ENCODE measurements around the gene SPATA32.
"Not testable (repeated sequence)": the region's sequence is repeated elsewhere in the genome, so short reads cannot be mapped to it uniquely, and the experiment has no call there.

SPATA32 gene

DNA sequence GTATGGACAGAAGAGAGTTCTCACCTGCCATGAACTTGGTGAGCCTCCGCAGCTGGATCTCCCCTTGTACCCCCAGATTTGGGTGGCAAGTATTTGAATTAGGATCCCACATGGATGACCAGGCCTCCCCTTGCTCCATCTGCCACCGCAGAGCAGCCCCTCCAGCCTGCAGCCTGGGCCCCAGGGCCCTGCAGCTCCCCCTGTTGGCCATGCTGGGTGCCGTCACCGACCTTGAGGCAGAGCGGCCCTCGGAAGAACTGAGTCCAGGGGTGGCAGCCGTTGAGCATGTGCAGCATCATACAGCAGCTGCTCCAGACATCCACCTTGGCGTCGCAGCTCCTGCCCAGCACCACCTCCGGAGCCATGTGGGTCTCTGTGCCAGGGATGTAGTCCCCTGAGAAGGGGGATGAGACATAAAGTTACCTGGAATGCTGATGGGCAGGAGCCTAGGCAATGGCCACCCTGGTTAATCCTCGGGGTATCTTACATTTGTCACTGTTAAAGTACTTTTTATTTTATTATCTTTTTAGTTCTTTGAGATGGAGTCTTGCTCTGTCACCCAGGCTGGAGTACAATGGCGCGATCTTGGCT lies 9.0 kb upstream of the SPATA32 start:
- peak; percentile 38 for DNase-seq (ENCODE audit: low read depth)

DNA sequence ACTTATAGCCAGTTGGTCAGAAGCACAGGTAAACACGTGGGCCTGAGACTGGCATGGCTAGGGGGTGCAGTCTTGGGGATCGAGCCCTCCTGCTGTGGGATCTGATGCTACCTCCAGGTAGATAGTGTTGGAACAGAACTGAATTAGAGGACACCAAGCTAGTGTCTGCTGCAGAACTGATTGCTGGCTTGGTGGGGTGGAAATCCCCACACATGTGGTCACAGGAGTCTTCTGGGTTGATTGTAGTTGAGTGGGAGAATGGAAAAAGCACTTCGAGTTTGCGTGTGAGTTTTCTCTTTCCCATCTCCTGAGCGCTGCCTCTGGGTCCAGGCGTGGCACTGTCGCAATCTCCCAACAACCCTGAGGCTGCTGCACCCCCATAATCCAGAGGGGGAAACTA lies 8.0 kb upstream of the SPATA32 start:
- no peak for DNase-seq (ENCODE audit: low read depth)

DNA sequence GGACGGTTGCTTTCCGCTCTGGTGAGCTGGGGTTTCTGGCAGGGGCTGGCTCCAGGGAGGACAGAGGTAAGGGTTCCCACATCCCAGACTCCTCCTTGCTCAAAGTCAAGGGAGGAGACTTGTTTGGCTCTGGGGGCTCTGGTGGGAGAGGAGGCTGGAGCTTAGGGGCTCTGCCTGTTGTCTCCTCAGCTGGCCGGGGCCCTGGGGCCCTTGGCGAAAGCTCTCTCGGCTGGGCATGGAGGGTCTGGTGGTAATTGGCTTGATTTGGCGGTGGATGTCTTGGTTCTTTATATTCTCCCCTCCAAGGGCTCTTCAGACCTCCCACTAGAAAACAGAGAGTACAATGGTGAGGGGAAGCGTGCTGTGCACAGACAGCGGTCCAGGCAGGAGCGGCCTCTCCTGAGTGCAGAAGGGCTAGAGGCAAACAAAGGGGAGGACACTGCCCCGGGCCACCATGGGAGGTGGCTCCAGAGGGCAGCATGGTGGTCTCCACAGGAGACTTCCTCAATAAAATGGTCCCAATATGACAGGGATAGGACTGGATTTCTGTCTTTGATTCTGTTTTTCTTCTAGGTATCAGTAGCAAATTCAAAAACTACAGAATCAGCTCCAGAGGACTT lies 5.7 kb upstream of the SPATA32 start:
- DNase-seq (ENCODE audit: low read depth): no peak

DNA sequence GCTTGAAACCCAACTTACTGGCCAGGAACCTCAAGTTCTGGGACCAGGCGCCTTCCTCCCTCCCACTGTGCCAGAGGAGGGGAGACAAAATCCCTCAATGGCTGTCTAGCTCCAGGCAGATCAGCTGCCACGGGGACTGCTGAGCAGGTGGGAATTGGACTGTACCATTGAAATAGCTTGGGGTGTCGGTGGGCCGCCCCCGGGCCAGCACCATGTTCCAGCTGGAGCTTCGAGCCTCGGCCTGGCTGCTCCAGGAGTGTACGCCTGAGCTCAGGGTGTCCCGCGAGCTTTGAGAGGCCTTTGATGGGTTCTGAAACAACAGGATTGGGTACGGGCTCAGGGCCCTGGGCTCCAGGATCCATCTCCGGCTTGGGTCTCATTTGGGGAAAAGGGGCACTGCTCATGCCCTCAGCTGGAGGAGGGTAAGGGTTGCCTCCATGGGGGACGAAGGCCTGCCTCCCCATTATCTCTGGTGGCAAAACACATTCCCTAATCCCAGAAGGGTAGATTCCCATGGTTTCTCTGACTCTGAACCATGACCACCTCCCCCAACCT lies 4.6 kb upstream of the SPATA32 start:
- DNase-seq (ENCODE audit: low read depth): no peak

DNA sequence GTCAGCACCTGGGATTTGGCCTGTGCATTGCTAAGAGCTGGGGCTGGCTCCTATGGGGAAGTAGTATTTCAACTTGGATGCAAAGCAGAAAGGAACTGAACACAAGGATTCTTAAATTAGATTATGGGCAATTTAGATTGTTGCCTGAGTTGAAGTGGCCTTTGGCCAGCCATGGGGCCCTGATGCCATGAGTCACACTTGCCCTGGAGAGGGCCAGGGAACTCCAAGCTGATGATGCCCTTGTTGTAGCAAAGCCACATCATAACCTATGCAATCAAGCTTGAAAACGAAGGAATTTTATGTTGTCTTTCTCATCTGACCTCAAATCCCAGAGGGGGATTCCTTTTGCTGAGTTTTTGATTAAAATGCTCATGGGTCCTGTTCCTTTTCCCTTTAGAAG lies 3.9 kb upstream of the SPATA32 start:
- DNase-seq (ENCODE audit: low read depth): no peak

DNA sequence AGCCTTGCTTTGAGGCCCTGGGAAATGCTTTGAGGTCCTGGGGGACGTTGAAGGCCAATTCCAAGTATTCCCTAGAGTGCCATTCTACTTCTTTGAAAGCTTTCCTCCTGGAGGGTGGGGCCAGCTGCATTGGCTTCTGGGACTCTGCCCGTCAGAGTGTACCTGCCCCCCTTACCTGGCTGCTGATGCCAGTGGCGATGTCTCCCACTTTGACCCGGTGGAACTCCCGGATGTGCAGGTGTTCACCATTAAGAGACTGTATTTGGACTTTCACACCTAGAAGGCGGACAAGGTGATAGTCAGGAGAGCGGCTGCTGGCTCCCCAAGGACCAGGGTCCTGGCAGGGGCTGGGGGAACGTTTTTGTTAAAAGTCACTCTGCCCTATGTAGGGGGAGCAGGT lies 3.1 kb upstream of the SPATA32 start:
- DNase-seq (ENCODE audit: low read depth): no peak

DNA sequence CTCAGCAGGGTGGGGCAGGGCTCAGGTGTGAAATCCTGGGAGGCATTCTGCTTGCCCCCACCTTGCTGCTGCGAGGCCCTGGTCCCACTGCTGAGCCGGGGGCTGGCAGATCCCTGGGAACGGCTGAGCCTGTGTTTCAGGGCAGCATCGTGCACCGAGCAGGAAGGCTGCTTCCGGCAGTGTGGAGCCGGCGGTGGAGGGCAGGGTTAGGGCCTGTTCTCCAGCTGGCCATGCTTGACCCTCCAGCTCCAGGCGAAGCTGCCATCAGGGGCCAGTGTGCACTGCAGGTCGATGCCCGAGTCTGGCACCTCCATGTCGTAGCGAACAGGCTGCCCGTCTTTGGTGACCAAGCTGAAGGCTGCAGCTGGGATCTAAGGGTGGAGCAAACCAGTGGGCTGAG lies 2.5 kb upstream of the SPATA32 start:
- DNase-seq (ENCODE audit: low read depth): no peak

DNA sequence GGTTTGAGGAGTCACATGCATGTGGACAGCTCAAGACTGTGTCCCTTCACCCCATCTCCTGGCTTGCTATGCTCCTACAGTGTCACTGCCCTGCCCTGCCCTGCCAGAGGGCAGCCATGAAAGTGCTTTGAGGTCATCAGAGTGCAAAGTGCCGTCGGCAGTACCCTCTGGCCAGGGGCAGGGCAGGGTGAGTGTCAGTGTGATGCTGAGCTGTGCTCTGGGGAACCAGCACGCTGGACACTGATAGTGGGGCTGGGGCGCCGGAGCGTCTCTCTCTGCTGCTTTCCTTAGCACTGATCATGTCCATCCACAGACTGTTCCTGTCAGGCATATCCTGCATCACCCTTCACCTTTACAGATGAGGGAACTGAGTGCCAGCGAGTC lies 1.6 kb upstream of the SPATA32 start:
- DNase-seq (ENCODE audit: low read depth): no peak

DNA sequence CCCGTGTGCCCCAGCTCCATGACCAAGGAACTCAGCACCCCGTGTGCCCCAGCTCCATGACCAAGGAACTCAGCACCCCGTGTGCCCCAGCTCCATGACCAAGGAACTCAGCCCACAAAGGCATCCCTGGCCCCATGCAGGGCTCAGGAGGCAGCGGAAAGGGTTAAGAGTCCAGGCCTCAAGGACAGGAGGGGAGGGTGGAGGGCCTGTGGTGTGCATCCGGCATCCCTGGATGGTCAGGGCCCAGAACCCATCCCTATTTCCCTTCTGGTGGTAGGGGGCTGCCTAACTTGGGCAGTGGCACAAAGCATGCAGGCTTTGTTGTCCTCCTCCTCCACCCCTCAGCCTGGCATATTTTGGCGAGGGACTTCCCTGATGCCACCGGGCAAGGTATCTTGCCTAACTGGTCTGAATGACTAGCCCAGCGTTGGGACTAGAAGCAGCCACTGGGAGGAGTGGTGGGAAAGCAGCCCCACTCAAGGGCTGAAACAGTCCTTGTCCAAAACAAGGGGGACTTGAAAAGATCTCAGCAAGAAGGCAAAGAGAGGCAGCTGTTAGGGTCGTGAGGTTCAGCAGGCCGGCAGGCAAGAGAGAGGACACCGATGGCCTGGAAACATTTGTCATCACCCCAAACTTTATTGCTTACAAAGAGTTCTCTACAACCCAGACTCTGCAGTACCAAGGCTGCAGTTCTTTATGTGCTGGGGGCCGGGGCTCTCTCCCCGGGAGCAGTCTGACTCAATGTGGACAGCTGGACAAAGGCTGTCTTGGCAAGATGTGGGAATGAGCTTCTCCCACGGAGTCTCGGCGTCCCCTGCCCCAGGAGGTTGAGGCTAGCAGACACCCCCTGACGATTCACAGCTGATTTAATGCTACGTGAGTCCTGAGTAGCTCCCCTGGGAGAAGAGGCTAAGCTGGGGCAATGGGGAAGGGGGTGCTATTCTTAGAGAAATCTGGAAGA lies 902 bp upstream of the SPATA32 start:
- no peak for DNase-seq (ENCODE audit: low read depth)

DNA sequence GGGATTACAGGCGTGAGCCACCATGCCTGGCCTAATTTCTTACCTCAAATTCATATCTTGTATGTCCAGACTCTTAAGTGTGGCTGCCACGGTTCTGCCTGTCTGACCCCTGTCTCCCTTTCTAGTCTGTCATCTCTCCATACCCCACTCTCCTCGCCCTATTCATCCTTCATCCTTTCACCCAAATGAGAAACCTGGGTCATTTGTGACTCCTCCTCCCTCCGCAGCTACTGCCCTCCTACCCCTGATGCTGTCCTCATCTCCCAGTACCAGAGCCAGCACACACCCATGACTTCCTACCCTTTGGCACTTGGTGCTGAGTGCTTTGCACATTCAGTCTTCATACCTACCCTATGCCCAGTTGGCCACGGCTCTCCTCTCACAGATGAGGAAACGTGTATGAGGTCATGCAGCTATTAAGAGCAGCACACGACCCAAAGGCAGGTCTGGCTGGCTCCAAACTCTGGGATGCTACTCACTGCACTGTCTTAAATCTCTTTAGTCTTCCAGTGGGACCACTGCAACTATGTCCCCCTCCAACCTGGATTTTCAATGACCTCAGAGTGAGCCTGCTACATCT lies 1.6 kb downstream of the SPATA32 start:
- no peak for DNase-seq (ENCODE audit: low read depth)

DNA sequence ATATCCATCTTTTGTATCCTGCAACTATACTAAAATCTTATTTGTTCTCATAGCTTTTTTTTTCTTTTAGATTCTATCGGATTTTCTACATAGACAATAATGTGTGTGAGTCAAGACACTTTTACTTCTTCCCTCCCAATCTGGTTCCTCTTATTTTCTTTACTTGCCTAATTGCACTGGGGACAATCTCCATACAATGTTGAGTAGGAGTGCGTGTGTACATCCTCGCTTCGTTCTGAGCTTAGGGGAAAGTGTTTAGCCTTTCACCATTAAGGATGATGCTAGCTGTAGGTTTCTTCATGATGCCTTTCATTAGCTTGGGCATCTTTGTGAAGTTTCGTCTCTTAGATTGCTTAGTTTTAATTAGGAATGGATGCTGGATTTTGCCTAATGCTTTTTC lies 2.9 kb downstream of the SPATA32 start:
- DNase-seq (ENCODE audit: low read depth): no peak

DNA sequence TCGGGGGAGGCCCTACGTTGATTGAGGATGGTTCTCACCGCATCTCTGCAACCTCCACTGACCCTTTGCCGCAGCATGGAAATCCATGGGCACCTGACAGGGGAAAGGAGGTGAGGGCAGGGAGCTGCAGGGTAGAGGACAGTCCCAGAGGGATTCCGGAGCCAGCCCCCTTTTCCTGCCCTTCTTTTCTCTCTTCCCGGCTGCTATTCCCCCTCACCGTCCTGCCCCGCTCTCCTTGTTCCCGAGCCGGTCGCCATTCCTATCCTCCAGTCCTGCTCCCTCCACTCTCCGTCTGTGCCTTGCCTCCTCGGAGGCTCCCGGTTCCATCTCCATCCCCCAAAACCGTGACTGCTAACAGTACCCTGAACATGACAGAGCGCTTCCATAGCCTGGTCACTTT lies 4.8 kb downstream of the SPATA32 start:
- DNase-seq (ENCODE audit: low read depth): no peak

DNA sequence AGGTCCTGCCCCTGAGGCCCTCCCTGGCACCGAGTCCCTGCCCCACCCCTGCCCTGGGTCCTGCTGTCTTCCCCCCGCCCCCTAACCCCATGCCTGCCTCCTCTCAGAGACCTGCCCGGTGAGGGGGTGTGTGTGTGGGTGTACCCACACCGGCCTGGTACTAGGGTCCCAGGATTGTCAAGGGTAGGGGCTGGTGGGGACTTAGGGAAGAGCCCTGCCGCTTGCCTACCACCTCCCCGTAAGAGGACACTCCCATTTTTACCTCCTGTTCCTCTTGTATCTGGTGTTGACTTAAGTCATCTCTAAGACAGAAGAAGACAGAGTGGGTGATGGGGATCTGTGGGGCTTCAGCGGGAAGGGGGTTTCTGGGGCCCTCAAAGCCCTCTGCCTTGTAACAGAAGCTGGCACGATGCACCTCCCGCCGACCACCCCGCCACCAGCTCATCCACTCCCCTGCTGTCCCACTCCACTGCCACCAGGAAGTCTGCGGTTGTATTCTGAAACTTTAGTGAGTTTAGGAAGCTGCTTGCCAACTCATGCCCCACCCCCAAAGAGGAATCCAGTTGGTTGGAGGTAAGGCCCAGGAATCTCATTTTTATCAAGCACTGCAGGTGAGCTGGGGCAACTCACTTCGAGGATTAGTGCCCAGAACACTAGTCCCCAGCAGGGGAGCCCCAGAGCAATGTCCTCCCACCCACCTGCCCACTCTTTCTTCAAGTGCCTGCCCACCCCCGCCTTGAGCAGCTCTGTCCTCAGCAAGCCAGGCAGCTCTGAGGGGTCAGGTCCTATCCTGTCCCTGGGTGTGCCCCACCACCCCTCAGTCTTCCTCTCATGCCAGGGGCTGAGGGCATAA lies 5.6 kb downstream of the SPATA32 start:
- no peak for DNase-seq (ENCODE audit: low read depth)

DNA sequence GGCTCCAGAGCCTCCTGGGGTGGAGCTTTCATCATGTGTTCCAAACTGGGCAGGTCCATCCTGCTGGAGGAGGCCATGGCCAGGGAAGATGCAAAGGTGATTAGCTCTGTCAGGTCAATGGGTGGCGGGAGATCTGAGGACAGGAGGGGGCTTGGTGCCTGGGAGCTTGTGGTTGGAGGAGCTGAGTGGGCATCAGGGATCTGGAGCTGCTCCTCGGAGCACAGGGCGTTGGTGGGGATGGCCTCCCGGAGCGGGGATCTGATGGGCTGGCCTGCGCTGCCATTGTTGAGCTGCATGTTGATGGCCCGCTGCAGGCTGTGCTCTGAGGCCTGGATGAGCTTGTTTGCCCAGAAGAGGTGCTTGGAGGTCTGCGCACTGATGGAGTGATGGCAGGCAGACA lies 6.5 kb downstream of the SPATA32 start:
- no peak for DNase-seq (ENCODE audit: low read depth)

DNA sequence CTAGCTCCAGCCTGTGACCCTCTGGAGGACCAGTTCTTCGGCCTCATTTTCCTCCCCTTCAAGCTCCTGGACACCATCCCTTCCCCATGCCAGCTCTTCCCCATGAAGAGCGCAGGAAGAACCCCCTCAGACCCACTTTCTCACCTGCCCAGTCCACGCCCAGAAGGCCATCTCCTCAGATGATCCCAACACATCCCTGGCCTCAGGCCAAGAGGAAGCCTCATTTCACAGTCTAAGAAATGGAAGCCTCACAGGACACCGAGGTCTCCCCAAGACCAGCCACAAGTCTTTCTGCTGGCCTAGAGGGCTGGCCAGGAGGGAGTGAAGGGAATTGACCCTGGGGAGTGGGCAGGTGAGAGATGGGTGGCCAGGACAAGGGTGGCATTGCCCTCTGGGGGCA lies 8.0 kb downstream of the SPATA32 start:
- no peak for DNase-seq (ENCODE audit: low read depth)

DNA sequence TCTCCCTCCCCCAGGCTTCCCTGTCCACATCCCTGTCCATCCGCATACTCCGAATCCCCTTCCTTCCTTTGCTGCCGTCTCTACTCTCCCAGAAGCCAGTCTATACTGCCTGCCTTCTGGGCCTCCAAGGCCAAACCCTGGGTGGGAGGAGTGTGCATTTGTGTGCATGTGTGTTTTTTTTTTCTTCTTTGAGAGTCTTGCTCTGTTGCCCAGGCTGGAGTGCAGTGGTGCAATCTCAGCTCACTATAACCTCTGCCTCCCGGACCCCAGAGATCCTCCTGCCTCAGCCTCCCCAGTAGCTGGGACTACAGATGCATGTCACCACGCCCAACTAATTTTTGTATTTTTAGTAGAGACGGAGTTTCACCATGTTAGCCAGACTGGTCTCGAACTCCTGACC lies 8.7 kb downstream of the SPATA32 start:
- not testable (repeated sequence) for DNase-seq (ENCODE audit: low read depth)

DNA sequence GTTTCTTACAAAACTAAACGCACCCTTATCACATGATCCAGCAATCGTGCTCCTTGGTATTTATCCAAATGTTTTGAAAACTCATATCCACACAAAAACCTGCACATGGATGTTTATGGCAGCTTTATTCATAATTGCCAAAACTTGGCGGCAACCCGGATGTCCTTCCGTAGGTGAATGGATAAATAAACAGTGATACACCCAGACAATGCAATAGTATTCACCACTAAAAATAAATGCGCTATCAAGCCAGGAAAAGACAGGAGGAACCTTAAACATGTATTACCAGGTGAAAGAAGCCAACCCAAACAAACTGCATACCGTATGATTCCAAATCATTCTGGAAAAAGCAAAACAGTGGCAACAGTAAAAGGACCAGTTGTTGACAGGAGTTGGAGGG lies 10.0 kb downstream of the SPATA32 start:
- DNase-seq (ENCODE audit: low read depth): no peak

DNA sequence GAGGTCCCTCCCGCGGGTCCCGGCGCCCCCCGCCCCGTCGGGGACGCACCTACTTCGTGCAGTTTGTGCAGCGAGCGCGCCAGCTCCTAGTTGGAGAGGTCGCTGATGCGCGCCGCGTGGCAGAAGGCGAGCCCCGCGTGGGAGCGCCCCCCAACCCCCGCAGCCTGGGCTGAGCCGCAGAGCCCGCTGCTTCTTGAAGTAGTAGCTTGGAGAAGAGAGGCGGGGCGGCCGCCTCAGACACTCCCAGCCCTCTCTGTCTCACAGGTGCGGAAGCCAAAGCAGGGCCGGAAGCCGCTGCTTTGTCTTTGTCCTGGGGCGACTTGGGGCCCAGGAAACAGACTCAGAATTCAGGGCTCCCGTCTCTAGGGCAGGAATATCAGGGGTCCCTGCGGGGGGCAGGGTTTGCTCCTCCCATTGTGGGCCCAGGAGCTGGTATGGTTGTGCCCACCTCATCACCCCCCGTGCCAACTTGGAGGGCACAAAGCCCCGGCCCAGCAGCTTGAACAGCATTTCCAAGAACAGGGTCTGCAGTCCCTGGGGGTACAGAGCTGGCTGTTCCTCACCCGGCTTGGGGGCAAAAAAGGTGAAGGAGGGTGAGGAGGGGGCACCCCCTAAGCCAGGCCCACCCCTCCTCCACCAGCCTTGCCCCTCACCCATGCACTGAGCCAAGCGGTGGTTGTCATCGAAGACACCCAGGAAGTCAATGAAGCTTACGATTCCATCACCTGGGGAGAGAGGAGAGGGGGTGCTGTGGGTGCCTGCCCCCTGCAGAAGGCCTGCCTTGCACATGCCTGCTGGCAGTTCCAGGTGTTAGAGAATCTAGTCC lies 13.5 kb downstream of the SPATA32 start:
- peak; percentile 62 for DNase-seq (ENCODE audit: low read depth)

DNA sequence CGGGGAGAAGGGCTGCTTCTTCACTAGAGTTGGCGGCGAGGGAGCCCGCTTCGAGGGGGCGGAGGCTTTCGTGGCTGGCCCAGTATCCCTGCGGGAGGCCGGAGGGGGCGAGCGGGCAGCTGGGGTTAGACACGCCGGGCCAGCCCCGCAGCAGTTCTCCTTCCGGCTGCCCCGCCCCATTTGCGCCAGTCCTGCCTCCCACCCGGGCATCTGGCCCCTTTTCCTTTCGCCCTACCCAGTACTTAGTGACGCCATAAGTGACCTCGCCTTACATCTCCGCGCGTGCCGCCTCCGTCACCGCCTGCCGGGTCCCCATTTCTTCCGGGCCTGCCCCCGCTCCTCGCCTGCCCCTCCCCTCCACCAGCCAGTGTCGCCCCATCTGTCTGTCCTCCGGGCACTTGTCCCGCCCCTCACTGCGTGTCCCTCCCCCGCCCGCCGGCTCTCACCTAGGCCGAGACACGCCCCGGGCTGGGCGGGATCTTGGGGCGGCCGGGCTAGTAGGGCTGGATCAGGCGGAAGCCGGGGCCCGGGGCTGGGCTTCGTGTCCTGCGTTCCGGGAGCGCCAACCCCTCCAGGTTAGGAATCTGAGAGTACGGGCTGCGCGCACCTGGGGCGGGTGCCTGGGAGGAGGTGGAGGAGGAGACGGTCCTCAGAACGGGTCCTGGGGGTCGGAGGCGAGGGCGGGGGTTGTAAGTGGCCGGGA lies 14.3 kb downstream of the SPATA32 start:
- peak; percentile 92 for DNase-seq (ENCODE audit: low read depth)

DNA sequence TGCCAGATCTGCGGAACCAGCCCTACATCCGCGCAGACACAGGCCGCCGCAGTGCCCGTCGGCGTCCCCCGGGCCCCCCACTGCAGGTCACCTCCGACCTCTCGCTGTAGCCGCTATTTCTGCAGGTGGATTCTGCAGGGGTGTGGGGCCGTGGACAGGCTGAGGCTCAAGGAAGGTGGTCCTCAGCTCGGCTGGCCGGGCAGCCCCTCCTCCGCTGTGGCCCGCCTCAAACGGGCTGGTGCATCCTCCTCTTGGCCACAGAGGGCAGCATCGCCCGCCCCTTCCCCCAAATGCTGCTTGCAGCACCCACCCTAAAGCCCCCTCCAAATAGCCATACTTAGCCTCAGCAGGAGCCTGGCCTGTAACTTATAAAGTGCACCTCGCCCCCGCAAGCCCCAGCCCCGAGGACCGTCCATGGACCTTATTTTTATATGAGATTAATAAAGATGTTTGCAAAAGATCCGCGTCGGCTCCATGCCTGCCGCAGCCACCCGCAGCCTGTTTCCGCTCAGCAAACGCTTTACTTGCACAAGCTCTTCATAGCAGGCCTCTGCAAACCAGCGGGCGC lies 14.9 kb downstream of the SPATA32 start:
- no peak for DNase-seq (ENCODE audit: low read depth)

Data from stimulated activated CD8-positive, alpha-beta memory T cell treated with anti-CD3 and anti-CD28 coated beads, Interleukin-15, amount 100 ng/mL, for 1 hour (primary cell).